ENCODE measurements around the gene VSTM2B. TPM values are rescaled to one million over a fixed set of nuclear protein-coding genes. Genes with fewer than 3 reads are reported as not detected.

VSTM2B gene
- total RNA-seq, 4 donors from 2014 or later: not detected

- Histone ChIP-seq H3K4me3 (no peak overlapping the region), H3K36me3 (no peaks in the 10 kb centered on the region), H3K27me3 (no peaks in the 10 kb centered on the region), H3K27ac (no peak overlapping the region), H3K4me1 (no peaks in the 10 kb centered on the region), H3K9me3 (no peaks in the 10 kb centered on the region)
- intact Hi-C loops (cut with DNase I; ENCODE audit: low total_unique reads) (no loop called here), in situ Hi-C loops (cut with MboI; ENCODE audit: low pct_ligation_motif_present in 1 of 4, low pct_unique_long_range_greater_than_20kb in 1 of 4, low sequenced_read_pairs in 3 of 4) (no loop called here)
- DNase-seq: no peak
- TF ChIP-seq, protein P1, sequence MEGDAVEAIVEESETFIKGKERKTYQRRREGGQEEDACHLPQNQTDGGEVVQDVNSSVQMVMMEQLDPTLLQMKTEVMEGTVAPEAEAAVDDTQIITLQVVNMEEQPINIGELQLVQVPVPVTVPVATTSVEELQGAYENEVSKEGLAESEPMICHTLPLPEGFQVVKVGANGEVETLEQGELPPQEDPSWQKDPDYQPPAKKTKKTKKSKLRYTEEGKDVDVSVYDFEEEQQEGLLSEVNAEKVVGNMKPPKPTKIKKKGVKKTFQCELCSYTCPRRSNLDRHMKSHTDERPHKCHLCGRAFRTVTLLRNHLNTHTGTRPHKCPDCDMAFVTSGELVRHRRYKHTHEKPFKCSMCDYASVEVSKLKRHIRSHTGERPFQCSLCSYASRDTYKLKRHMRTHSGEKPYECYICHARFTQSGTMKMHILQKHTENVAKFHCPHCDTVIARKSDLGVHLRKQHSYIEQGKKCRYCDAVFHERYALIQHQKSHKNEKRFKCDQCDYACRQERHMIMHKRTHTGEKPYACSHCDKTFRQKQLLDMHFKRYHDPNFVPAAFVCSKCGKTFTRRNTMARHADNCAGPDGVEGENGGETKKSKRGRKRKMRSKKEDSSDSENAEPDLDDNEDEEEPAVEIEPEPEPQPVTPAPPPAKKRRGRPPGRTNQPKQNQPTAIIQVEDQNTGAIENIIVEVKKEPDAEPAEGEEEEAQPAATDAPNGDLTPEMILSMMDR (IDR thresholded peaks at IDR 0.05): no peak
- no peak for TF ChIP-seq EP300 (IDR thresholded peaks at IDR 0.05; ENCODE audit: low read depth)
- no peak for TF ChIP-seq POLR2A (IDR thresholded peaks at IDR 0.05)
- WGBS, 2 donors (ENCODE audit: low coverage in 1 of 2): 86 to 90% methylated on average over 1 to 27 of the region's 27 CpGs
These were observed 18.5 kb upstream of the VSTM2B start for GRCh38 chr19:29507081-29507860.

DNA sequence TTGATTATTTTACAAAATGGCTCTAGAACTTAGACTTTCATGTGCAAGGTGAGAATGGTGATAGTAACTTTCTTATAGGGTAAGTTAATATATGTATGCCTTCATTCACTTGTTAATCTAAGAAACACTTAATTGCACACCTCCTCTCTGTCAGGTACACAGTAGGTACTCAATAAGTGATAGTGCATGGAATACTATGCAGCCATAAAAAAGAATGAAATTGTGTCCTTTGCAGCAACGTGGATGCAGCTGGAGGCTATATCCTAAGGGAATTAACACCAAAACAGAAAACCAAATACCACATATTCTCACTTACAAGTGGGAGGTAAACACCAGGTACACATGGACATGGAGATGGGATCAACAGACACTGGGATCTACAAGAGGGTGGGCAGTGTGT lies 17.6 kb upstream of the VSTM2B start:
- intact Hi-C loops (cut with DNase I; ENCODE audit: low total_unique reads): no loop called here
- Histone ChIP-seq H3K27ac (no peak overlapping the region), H3K4me3 (no peak overlapping the region), H3K27me3 (no peaks in the 10 kb centered on the region), H3K36me3 (no peaks in the 10 kb centered on the region), H3K9me3 (no peaks in the 10 kb centered on the region), H3K4me1 (no peaks in the 10 kb centered on the region)
- WGBS, 2 donors (ENCODE audit: low coverage in 1 of 2): 45 to 50% methylated on average over 1 of the region's 1 CpG
- in situ Hi-C loops (cut with MboI; ENCODE audit: low pct_ligation_motif_present in 1 of 4, low pct_unique_long_range_greater_than_20kb in 1 of 4, low sequenced_read_pairs in 3 of 4): no loop called here
- DNase-seq: no peak
- TF ChIP-seq POLR2AphosphoS5 (IDR thresholded peaks at IDR 0.05) (no peak), POLR2A (IDR thresholded peaks at IDR 0.05) (no peak), EP300 (IDR thresholded peaks at IDR 0.05; ENCODE audit: low read depth) (no peak)
- TF ChIP-seq, protein P1 (IDR thresholded peaks at IDR 0.05): no peak

DNA sequence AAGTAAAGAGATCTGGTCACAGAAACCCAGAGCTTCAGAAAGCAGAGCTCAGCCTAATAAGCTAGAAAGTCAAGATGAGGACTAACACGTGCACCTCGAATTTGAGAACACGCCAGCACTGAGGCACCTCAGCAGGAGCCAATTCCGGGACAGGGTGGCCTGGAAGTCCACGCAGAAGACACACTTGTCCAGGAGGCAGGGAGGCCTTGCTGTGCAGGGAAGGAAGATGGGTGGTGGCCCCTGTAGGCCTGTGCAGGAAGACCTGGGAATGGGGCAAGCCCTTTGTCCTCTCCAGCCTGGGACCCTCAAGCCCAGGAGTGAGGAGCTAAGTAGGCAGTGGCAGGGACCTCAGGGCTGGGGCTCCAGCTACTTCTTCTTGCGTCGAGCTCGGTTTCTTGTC lies 16.3 kb upstream of the VSTM2B start:
- Histone ChIP-seq H3K36me3 (no peaks in the 10 kb centered on the region), H3K4me1 (no peaks in the 10 kb centered on the region), H3K27me3 (no peaks in the 10 kb centered on the region), H3K4me3 (no peak overlapping the region), H3K27ac (no peak overlapping the region), H3K9me3 (no peaks in the 10 kb centered on the region)
- intact Hi-C loops (cut with DNase I; ENCODE audit: low total_unique reads) (no loop called here), in situ Hi-C loops (cut with MboI; ENCODE audit: low pct_ligation_motif_present in 1 of 4, low pct_unique_long_range_greater_than_20kb in 1 of 4, low sequenced_read_pairs in 3 of 4) (no loop called here)
- DNase-seq: no peak
- no peak for TF ChIP-seq EP300 (IDR thresholded peaks at IDR 0.05; ENCODE audit: low read depth)
- TF ChIP-seq POLR2AphosphoS5 (IDR thresholded peaks at IDR 0.05): no peak
- no peak for TF ChIP-seq POLR2A (IDR thresholded peaks at IDR 0.05)
- TF ChIP-seq, protein P1 (IDR thresholded peaks at IDR 0.05): no peak
- 70% methylated on average over 8 of the region's 8 CpGs; no CpG with 5 or more reads in 1 of the 2 donors for WGBS, 2 donors (ENCODE audit: low coverage in 1 of 2)

DNA sequence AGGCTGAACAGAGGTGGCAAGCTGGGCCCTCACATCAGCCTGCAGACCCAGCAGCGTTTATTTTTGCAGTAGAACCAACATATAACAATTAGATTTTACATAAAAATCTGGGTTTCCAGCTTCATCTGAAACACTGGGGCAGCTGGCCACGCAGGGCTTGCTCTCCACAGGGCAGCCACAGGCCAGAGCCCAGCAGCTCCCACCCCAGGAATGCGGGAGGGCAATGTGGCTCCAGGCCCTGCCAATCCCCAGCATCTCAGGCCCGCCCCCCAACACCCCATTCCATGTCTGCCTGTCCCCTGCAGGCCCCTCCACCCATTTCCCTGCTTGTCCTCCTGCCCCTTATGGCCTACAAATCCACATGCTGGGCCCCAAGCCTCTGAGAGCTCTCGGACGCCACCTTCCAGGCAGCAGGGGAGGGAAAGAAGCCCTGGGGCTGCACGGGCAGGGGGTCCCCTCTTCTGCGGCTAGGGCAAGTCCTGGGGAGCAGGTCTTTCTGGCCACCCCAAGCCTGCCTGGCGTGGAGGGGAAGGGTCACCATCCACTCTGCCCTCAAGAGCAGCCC lies 15.0 kb upstream of the VSTM2B start:
- no peaks in the 10 kb centered on the region for H3K36me3 ChIP-seq
- H3K9me3 ChIP-seq: no peaks in the 10 kb centered on the region
- TF ChIP-seq EP300 (IDR thresholded peaks at IDR 0.05; ENCODE audit: low read depth) (no peak), POLR2AphosphoS5 (IDR thresholded peaks at IDR 0.05) (no peak)
- H3K27me3 ChIP-seq: no peaks in the 10 kb centered on the region
- WGBS, 2 donors (ENCODE audit: low coverage in 1 of 2): 73% methylated on average over 9 of the region's 9 CpGs; no CpG with 5 or more reads in 1 of the 2 donors
- no peak overlapping the region for H3K4me3 ChIP-seq
- H3K4me1 ChIP-seq: no peaks in the 10 kb centered on the region
- in situ Hi-C loops (cut with MboI; ENCODE audit: low pct_ligation_motif_present in 1 of 4, low pct_unique_long_range_greater_than_20kb in 1 of 4, low sequenced_read_pairs in 3 of 4): no loop called here
- DNase-seq: no peak
- intact Hi-C loops (cut with DNase I; ENCODE audit: low total_unique reads): no loop called here
- no peak overlapping the region for H3K27ac ChIP-seq
